HG02623 (cell line): Measurements from ENCODE around the gene XXYLT1.

Source experiments
- ATAC-seq: cut with Tn5 transposase; IDR thresholded peaks from one replicate; pipeline ENCODE4 v1.9.1; 2021; ENCODE audit warnings: moderate library complexity; ENCODE audit not compliant: unreplicated experiment

Gene XXYLT1

GRCh38 chr3:195139091-195139875, 131.7 kb downstream of the XXYLT1 start:
- ATAC-seq, result no peak

- ATAC-seq, result no peak
Measured at GRCh38 chr3:195137638-195138588, 133.0 kb downstream of the XXYLT1 start.

- no peak for ATAC-seq
Measured at GRCh38 chr3:195135917-195136316, 135.0 kb downstream of the XXYLT1 start.

DNA sequence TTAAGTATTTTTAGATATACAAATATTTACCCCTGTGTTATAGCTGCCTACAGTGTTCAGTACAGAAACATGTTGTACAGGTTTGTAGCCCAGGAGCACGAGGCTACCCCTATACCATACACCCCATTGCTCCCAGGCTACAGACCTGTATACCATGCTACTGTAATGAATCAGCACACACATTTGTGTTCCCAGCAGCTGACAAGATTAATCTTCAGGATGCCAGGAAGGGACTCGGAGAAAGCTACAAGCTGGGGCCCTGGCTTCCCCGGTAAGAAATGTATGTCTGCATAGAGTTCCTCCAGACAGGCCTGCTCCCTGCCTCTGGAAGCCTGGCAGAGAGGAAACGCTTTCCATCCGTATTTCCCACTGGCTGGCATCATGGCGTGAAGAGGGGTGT, 136.5 kb downstream of the XXYLT1 start:
- ATAC-seq, result no peak

DNA sequence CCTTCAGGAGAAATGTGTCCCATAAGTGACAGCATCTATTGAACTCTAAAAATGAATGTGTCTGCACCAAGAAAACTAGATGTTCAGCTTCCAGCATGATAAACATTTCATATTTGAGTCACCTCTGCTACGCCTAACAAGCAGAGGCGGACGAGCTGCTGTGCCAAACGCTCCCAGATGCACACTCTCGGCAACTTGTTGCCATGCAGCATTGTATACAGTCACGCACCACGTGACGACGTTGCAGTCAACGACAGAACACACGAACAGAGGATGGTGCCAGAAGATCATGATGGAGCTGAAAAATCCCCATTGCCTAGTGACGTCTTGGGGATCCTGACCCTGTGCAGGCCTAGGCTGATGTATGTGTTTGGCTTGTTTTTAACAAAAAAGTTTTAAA, 137.5 kb downstream of the XXYLT1 start:
- ATAC-seq, result no peak

DNA sequence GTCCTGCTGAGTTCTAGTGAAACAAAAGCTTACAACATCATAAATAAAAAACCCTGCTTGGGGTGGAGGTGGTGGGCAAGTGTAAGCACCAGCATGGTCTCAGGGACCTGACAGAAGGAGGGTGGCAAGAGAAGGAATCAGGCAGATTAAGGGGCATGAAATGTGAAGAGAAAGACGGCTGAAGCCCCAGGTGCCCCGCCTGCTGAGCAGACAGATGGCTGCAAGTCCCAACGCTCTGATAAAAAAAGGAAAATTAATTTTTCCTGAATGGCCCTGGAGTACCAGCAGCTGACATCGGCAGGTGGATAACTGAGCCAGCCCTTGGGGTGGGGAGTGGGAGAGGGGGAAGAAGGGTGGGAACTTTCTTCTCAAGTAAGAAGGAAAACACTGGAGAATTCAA, 137.9 kb downstream of the XXYLT1 start:
- ATAC-seq, result no peak

DNA sequence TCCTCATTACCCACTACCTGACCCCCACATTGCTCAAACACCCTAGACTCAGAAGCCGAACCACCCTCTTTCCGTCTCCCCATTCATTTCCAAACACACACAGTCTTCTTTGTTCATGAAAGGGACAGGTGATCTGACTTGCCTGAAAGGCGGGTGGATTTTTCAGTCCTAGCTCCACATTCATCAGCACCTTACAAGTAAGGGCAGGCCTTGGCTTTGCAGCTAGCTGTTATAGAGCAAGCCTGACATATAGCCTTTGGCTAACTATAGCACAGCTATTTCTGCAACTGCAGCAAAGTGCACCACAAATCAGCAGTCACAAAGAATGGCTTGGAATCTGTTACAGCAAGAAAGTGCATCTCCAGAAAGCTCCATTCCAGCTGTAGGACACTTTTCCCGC, 139.8 kb downstream of the XXYLT1 start:
- no peak for ATAC-seq

GRCh38 chr3:195129644-195130492, 141.1 kb downstream of the XXYLT1 start:
- ATAC-seq, result peak; percentile 87

GRCh38 chr3:195129072-195129643, 141.8 kb downstream of the XXYLT1 start:
- ATAC-seq, result no peak

- ATAC-seq, result no peak
Measured at GRCh38 chr3:195128255-195129071, 142.5 kb downstream of the XXYLT1 start.

DNA sequence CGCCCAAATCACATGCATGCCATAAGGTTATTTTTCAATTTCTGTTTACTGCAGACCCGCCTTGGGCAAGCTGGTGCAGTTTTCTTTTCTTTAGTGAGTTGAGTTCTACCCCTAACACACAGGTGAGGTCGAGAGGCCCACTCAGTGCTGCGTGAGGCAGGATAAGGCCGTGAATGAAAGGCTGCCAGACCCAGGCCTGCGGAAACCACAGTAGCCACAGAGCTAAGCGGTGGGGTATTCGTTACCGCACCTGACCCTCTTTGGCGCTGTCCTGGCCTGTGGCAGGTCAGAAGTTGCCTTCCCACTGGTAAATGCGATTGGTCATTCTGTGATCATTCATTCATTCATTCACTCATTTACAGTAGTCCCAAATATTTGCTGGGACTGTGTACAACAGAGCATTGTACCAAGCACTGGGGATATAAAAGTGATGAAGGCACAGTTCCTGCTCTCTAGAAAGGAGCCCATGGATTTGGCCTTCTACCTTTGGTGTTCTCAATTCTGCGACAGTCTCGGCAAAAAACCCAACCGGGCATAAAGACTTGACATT, 144.8 kb downstream of the XXYLT1 start:
- no peak for ATAC-seq

DNA sequence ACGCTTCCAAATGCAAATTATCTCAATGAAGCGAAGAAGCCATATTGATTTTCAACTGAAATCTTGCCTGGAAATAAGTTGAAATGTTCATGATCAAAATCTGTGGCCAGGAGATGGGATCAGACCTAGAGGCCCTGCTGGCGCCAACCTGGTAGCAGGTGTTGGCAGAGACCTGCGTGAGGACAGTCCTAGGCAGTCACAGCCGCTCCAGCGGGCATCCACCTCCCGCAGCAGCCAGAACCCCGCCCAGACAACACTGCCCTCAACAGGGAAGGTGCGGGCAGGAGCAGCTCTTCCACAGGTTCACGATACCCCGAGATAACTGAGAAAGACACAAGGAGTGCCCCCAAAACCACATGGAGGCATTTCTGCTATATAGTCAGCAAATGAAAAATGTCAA, 145.3 kb downstream of the XXYLT1 start:
- no peak for ATAC-seq

DNA sequence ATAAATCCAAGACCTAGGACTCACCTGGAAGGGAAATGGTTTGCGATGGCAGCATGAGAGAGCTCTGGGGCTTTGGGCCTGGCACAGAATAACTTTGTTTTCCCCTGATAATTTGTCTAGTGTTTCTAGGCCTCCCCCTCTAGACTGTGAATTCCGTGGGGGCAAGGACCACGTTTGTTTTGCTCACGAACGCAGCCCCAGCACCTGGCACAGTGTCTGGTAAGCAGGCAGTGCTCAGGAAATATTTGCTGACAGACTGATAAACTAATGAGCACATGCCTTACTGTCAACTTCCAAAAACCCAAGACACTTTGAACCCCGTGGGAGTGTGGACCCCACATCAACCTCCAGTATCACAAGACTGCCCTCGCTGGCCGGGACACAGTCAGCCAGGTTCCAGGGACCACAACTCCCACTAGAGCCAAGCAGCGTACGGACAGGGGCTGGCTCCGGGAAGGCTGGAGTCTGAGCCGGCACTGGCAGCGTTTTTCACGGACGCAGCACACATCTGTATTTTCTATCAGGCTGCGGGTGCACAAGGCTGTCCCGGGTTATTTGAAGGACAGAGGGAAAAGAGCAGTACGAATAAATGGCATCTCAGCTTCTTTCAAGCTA, 146.5 kb downstream of the XXYLT1 start:
- ATAC-seq, result no peak

DNA sequence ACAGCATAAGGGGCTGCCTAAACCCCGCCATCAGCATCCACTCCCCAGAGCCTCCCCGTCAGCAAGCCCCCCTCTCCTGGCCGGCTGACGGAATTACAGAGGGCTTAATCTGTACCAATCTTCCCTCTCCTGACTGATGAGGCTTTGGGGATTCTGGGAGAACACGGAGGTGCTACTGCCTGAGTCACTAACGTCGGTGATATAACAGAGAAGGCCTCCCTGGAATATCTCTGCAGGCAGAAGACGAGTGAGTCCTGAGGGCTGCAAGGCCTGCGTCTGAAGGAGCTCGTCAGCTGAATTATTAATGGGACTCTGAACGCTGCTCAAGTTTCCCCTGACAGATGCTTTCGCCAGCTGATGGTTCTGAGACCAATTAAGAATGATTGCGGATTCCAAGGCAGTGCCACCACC, 147.7 kb downstream of the XXYLT1 start:
- no peak for ATAC-seq

DNA sequence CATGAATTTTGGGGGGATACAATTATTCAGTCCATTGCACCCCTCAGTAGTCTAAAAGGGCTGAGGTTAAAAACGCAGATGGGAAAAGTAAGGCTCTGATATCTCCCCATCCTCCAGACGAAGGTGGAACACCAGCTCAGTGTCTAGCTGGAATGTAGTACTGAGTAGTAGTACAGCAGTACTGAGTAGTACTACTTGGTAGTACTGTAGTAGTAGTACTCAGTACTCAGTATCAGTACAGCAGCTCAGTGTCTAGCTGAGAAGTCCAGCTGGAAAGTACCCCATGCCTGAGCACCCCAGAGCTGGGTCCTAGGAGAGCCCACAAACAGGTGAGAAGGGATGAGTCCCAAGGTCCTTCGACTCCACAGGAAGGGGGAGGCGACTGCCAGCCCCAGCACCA, 148.7 kb downstream of the XXYLT1 start:
- ATAC-seq, result no peak

DNA sequence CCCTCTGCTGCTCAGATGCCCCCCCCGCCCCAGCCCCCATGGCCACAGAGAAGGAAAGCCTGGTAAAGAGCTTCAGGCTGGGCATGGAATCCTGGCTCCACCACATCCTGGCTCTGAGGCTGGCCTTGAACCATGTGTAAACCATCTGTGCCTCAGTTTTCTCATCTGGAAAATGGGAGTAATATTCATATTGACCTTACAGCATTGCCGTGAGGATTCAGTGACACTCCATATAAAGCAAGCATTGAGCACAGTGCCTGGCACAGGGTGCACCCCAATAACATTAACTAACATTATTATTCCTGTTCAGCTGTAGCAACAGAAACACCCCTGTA, 150.7 kb downstream of the XXYLT1 start:
- ATAC-seq, result no peak

DNA sequence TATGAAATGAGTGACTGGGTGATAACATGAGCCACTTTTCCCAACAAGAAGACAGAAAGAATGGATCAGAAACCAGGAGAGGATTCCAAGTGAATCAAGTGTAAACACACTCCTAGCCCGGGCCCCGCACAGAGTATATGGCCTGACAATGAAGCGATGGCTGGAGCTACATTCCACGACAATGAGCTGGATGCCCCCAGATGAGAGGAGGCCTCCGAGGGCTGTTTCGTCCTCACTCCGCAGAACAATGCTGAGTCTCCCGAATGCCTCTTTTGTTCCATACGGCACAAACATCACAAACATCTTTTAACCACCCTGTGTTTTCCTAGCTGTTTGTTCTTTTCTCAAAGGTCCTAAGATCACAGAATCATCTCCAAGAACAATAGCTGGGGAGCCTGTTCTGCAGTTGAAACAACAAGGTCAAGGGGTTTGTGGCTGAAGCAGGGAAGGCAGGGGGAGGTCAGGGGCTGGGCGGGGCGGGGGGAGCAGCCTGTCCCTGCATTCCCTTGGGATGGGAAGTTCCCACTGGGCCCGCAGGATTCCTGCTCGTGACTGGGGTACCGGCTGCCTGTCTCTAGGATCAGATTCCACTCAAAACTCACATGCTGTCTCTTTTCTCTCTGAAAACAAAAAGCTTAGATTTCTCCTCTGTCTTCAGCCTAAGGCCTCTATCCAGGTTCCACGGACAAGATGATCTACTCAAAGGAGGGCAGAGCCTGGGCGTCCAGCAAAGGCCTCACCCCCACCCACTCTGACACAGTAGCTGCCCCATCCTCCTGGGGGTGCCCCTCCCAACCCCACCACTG, 151.3 kb downstream of the XXYLT1 start:
- no peak for ATAC-seq

DNA sequence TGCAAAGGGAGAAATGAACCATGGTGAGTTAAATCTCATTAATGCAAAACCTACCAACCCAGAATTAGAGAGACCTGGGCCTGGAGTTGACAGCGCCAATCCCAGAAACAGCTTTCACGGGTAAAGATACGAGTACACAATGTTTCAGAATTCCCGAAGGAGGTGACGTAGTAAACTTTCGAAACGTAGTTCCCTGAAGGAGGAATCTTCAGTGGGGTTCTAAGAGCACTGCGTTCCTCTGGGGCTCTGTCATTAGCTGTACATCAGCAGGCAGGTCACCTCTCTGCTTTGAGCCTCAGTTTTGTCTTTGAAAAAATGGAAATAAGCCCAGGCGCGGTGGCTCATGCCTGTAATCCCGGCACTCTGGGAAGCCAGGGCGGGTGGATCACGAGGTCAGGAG, 152.3 kb downstream of the XXYLT1 start:
- no peak for ATAC-seq
